Right ventricle myocardium inferior (tissue), 1 donor: Measurements from ENCODE around the gene PTPRS. TPM values are rescaled to one million over a fixed set of nuclear protein-coding genes. Genes with fewer than 3 reads are reported as not detected.
"Not testable (repeated sequence)": the region's sequence is repeated elsewhere in the genome, so short reads cannot be mapped to it uniquely, and the experiment has no call there.

ENCODE experiments used
- ATAC-seq: fragments of 200-7000 bp; cut with Tn5 transposase; one replicate; pipeline ENCODE4 v1.9.1; 2020; ENCODE audit warnings: mild to moderate bottlenecking, moderate library complexity
- DNase-seq: peaks from one replicate; pipeline ENCODE4 v3.0.0; 2021; ENCODE audit errors: missing footprints
- intact Hi-C: fragments of 100-400 bp; cut with DNase I; formaldehyde crosslinking; loops from one replicate; pipeline ENCODE4 v1.11.0; 2022
- total RNA-seq: library from RNA; stranded (reverse); fragmentation: NEBNext Ultra II Directional; extraction: Animal tissue kit (Norgen Biotek cat#: 25700); gene quantifications from one replicate; pipeline ENCODE4 v1.2.1, GENCODE V29; 2021
- donor health status: DM: no; HTN: yes; CAD: no; lungs with severe emphysema.

The PTPRS gene
- total RNA-seq, 1 donor from 2014 or later, result 61.0 TPM

DNA sequence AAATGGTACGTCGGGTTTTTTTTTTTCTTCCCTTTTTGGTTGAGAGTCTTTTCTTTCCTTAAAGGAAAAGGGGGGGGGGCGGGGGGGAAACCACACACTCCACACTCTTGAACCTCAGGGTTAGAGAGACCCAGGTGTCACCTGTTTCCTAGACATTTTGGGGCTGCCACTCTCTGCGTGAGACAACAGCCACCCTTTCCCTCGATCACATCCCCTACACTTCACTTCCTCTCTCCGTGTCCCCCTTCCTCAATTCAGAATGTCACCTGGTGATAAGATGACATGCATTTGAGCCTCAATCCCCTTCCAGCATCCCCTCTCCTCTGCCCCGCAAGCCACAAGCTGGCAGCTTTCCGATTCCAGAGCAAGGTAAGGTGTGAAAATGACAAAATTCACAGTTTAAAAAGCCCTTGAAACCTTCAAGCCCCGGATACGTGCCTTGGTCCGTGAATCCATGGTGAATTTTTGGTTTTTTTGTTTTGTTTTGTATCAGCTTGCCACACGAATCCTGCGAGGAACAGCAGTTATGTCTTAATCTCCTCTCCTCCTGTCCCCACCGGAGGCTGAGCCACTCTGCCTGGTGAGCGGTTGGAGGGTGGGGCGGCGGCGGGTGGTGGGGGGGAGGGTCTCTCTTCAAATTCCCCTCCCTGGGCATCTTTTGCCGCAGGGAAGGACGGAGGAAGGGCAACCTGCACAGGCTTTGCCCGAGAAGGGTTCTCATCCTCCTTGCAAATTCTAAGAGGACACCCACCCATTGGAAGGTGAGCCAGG lies 4.2 kb downstream of the PTPRS start:
- DNase-seq (no peak), ATAC-seq (no peak)
- intact Hi-C loops, result no loop called here

DNA sequence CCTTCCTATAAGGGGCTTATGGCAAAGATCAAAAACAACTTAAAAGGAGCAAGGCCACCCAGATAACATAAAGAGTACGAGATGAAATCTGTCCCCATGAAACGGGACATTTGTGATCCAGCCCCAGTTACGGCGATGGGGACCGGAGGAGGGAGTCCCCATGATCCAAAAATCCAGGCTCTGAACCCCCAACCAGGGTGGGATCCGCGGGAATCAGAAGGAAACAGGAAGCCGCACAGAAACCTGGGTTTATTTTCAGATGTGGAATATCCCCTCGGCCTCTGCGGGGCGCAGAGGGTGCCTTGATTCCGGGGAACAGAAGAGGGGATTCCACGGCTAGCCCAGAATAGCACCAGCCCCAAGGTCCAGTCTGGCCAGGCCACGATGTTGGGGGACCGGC lies 5.0 kb downstream of the PTPRS start:
- ATAC-seq, result no peak
- intact Hi-C loops, result no loop called here
- DNase-seq, result no peak

GRCh38 chr19:5334824-5335500 lies 5.7 kb downstream of the PTPRS start:
- ATAC-seq, result no peak
- peak; percentile 65 for DNase-seq
- intact Hi-C loops, result no loop called here

- no peak for DNase-seq
- ATAC-seq, result no peak
- intact Hi-C loops, result no loop called here
Measured at GRCh38 chr19:5334366-5334739, 6.3 kb downstream of the PTPRS start.

DNA sequence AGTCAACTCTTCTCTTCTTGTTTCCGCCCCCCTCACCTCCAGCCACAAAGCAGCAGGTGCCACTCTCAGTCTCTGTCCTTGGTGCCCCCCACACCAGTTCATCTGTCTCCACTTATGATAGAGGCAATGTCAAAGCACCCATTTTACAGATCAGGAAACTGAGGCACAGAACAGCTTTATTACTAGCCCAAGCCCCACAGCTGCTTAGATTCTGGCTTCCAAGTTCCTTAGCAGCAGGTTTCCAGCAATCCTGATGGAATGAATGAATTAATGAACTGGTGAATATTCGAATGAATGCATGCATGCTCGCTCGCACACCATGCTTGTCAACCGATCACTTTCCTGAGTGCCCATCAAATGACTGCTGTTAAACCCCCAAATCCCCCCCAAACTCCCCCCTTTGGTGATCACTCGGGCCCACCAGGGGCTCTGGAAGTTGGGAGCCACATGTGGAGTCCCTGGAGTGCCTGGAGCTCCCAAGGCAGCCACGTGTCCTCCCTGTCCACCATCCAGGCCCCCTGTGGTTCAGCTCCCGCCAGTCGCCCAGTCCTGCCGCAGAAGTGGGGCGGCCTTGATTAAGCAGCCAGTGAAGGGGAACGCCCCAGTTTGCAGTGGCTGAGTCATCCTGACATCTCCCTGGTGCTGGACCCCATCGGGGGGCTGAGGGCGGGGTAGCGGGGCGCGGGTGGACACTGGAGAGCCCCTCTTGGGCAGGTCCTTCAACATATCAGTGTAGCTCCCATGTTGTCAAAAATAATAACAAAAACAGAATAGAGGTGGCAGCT lies 6.8 kb downstream of the PTPRS start:
- intact Hi-C loops, result no loop called here
- no peak for ATAC-seq
- DNase-seq, result no peak

- no peak for DNase-seq
- ATAC-seq, result no peak
Measured at GRCh38 chr19:5332501-5332900, 8.1 kb downstream of the PTPRS start.

DNA sequence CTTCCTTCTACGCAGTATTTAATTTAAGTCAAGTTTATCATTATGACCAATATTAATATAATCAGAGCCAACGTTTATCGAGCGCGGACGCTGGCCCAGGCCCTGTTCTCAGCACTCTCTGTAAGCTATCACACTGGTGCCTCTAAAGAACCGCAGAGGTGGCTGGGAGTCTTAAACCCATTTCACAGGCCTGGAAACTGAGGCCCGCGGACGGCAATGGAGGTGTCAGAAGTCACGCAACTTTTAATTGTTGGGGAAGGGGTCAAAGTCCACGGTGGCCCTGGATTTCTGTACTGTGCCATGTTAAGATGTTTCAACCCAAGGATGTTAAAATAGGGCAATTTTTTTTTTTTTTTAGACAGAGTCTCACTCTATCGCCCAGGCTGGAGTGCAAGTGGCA lies 8.8 kb downstream of the PTPRS start:
- intact Hi-C loops, result no loop called here
- DNase-seq, result no peak
- ATAC-seq, result no peak

More at GRCh38 chr19:5332501-5332900, 8.1 kb downstream of the PTPRS start:
- intact Hi-C loops, result no loop called here

- no peak for DNase-seq
- intact Hi-C loops, result no loop called here
- no peak for ATAC-seq
Measured at GRCh38 chr19:5330307-5330720, 10.3 kb downstream of the PTPRS start.

- DNase-seq, result no peak
- intact Hi-C loops, result no loop called here
- ATAC-seq, result no peak
Measured at GRCh38 chr19:5329141-5329540, 11.5 kb downstream of the PTPRS start.

DNA sequence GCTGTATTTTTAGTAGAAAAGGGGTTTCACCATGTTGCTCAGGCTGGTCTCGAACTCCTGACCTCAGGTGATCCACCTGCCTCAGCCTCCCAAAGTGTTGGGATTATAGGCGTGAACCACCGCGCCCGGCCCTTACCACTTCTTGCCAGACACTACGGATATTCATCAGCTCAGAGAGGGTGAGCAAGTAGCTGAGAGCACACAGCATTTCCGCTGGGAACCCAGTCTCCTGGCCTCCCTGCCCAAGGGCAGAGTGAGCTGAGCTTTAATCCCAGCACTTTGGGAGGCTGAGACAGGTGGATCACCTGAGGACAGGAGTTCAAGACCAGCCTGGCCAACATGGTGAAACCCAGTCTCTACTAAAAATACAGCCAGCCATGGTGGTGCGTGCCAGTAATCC lies 12.2 kb downstream of the PTPRS start:
- intact Hi-C loops, DNase-seq: not testable (repeated sequence)

DNA sequence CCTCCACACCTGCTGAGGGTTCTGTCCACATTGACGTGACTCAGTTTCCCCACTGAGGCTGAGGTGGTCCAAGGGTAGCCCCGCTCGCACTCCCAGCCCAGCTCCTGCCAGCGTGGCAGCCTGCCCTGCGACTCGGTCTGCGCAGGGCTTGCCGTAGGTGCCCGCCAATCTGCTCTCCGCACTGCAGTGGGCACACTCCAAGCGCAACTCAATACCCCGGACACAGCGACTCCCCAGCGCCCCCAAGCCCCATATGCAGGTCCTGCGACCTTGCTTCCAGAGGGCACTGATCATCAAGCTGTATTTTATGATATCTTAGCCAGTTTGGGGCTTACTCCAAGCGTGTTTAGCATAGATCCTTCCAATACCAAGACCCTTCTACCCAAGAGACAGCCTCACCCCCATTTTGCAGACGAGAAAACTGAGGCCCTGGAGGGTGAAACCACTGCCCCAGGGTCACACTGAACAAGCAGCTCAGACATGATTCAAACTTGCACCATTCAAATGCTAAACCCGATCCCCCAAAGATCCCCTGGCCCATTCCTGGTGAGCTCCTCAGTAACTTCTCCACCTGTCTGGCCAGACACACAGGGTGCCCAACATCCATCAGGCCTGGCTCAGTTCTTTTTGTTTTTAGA lies 13.5 kb downstream of the PTPRS start:
- no peak for DNase-seq
- intact Hi-C loops, result no loop called here
- ATAC-seq, result no peak

More for the DNA sequence above, 12.2 kb downstream of the PTPRS start:
- ATAC-seq, result not testable (repeated sequence)

DNA sequence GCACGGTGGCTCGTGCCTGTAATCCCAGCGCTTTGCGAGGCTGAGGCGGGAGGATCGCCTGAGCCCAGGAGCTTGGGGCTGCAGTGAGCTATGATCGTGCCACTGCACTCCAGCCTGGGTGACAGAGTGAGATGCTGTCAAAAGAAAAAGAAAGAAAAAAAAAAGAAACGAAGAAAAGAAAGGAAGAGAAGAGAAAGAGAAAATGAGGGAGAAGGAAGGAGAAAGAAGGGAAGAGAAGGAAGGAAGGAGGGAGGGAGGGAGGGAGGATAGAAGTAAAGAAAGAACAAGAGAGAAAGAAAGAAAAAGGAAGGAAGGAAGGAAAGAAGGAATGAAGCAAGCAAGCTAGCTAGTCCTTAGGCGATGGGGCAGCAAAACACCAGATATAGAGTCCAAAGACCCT lies 14.1 kb downstream of the PTPRS start:
- intact Hi-C loops, result no loop called here
- DNase-seq (no peak), ATAC-seq (no peak)

- no peak for DNase-seq
- intact Hi-C loops, result no loop called here
- no peak for ATAC-seq
Measured at GRCh38 chr19:5324947-5325346, 15.7 kb downstream of the PTPRS start.

DNA sequence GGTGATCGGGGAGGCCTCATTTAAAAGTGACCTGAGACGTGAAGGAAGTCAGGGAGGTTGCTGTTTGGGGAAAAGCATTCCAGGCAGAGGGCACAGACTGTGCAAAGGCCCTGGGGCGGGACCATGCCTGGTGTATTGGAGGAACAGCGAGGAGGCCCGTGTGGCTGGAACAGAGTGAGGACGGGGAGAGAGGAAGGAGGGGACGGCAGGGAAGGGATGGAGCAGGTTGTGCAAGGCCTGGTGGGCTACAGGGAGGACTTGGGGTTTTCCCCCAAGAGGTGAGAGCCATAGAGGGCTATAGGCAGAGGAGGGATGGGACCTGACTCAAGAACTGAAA lies 17.2 kb downstream of the PTPRS start:
- no peak for DNase-seq
- intact Hi-C loops, result no loop called here
- ATAC-seq, result no peak

DNA sequence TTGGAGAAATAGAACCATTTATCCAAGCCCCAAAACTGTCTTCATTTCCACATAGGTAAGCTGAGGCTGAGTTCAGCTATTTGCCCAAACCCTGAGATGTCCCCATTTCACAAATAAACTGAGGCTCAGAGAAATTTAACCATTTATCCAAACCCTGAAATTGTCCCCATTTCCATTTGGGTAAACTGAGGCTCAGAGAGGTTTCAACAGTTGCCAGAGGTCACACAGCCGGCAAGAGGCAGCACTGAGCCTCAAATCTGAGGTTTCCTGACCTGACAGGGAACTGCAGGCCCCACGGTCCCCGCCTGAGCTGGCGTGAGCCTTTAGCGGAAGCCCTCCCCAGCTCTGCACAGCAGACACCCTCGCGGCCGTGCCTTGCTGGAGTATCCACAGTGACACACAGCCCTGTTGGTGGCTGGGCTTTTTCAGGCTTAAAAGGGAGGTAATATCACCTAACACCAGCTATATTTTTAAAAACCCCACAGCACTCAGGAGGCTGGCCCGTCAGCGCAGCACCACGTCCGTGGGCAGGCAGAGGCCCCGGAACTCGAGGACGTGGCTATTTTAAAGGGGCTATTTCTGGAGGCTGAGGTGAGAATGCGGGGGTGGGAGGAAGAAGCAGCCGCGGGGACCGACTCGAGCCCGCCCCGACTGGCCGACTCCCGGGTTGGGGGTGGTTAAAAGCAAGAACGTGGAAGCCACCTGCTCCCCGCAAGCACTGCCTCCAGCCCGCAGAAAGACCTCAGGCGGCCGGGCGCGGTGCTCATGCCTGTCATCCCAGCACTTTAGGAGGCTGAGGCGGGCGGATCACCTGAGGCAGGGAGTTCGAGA lies 18.5 kb downstream of the PTPRS start:
- ATAC-seq (no peak), DNase-seq (no peak)

DNA sequence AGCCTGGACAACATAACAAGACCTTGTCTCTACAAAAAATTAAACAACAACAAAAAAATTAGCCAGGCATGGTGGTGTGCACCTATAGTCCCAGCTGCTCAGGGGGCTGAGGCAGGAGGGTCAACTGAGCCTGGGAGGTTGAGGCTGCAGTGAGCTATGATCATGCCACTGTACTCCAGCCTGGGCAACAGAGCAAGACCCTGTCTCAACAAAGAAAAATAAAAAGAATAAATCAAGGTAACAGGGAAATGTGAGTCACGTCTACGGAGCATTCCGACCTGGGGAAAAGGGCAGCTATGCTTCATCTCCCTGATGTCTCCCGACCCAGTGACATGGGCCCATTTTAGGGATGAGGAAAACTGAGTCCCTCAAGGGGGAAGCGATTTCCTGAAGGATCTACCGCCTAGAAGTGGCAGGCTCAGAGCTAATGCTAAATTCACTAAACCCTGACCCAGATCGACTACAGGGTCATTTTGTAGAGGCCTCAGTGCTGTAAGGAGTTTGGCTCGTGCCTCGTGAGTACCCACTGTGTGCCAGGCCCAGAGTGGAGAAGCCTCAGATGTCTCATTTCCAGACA lies 19.5 kb downstream of the PTPRS start:
- intact Hi-C loops, result no loop called here
- ATAC-seq (no peak), DNase-seq (no peak)

More for the DNA sequence above, 18.5 kb downstream of the PTPRS start:
- intact Hi-C loops, result no loop called here

GRCh38 chr19:5319516-5319915 lies 21.1 kb downstream of the PTPRS start:
- intact Hi-C loops, result no loop called here
- DNase-seq (no peak), ATAC-seq (no peak)

DNA sequence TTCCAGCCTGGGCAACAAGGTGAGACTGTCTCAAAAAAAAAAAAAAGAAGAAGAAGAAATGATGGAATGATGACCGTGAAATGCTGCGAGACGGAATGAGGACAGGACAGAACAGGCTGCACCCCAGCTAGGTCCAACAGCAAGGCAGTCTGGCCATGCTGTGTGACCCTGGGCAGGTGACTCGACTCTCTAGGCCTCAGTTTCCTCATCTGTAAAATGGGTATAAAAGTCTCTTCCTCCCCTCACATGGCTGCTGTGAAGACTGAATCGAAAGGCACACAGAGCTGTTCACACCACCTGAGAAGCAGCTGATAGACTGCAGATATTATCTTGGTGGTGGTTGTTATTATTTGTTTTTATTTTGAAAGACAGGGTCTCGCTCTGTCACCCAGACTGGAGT lies 22.3 kb downstream of the PTPRS start:
- DNase-seq (no peak), ATAC-seq (no peak)
- intact Hi-C loops, result no loop called here
